HFF-Myc (cell line): ENCODE measurements around the gene F11R.
"Not testable (repeated sequence)": the region's sequence is repeated elsewhere in the genome, so short reads cannot be mapped to it uniquely, and the experiment has no call there.

ENCODE experiments used
- DNase-seq: peaks from one replicate; pipeline ENCODE4 v3.0.0-alpha.2; 2011; ENCODE audit warnings: low read depth; ENCODE audit errors: extremely low read depth
- H3K4me3 ChIP-seq: replicated peaks from 2 replicates; pipeline ENCODE4 v1.5.1; 2011; ENCODE audit warnings: low read depth, mild to moderate bottlenecking, control low read depth, low read length
- TF ChIP-seq, protein P1 (sequence below): IDR thresholded peaks from 2 replicates; pipeline ENCODE4 v1.5.1; 2012; ENCODE audit warnings: mild to moderate bottlenecking, low read depth, low read length, control low read depth; ENCODE audit errors: missing control alignments

F11R gene

DNA sequence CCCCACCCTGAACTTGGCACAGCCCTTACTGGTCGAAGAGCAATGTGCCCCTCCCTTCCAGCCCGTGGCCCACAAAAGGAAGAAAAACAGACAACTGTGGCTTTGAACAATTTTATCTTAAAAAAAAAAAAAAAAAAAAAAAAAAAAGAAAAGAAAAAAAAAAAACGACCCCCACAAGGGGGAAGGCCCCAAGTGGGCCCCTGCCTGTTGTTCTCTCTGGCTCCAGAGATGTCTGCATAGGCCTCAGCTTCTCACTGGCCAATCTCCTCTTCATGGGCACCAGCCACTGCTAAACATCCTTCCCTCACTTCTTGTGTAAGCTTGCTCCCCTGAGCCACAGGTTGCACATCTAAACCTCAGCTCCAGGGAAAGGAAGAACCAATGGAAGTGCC lies 18.2 kb upstream of the F11R start:
- TF ChIP-seq, protein P1, sequence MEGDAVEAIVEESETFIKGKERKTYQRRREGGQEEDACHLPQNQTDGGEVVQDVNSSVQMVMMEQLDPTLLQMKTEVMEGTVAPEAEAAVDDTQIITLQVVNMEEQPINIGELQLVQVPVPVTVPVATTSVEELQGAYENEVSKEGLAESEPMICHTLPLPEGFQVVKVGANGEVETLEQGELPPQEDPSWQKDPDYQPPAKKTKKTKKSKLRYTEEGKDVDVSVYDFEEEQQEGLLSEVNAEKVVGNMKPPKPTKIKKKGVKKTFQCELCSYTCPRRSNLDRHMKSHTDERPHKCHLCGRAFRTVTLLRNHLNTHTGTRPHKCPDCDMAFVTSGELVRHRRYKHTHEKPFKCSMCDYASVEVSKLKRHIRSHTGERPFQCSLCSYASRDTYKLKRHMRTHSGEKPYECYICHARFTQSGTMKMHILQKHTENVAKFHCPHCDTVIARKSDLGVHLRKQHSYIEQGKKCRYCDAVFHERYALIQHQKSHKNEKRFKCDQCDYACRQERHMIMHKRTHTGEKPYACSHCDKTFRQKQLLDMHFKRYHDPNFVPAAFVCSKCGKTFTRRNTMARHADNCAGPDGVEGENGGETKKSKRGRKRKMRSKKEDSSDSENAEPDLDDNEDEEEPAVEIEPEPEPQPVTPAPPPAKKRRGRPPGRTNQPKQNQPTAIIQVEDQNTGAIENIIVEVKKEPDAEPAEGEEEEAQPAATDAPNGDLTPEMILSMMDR, result no peak
- H3K4me3 ChIP-seq, result no peak overlapping the region
- DNase-seq, result no peak

GRCh38 chr1:161038523-161039153 lies 17.7 kb upstream of the F11R start, which contains the start of gene TSTD1:
Gene TSTD1 (minus strand): TSS chr1:161038964. CDS start chr1:161038889, 75 bp downstream.
- TF ChIP-seq, protein P1, result no peak
- no peak for DNase-seq
- H3K4me3 ChIP-seq, result no peak within 1 kb of the TSS

DNA sequence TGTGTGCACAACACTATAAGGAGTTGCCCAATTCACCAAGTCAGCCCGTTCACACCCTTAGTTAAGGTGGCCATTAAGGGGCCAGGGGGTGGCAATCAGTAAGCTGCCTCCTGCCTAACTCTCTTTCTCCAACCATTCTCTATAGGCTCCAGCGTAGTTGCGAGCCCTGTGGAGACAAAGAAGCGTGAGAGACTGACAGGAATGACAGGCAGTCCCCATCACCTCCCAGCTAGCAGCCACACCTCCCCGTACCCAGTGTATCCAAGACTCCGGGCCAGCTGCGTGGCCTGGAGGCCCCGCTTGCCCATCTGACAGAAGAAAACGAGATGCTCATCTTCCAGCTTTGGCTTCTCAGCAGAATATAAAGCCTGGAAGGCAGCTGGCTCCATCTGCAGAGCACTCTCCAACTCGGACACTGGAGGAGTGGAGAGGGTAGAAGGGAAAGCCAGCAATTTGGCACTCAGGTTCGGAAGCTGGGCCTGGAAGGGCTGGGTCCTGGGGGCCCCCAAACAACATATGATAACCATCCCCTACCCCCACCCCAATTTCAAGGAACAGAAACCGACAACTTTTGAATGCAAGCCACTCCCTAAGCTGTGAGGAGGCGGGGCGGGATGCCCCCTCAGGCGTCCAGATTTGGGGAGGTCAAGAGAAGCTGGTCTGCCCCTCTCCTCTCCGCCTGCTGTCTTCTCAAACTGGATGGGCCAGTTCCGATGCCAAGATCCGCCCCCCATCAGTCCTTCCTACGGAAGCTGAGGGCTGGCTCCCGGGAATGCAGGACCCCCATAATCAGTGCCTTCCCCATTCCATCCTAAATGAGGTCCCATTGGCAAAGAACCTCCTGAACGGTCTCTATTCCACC lies 16.9 kb upstream of the F11R start:
- DNase-seq, result no peak
- no peak overlapping the region for H3K4me3 ChIP-seq

DNA sequence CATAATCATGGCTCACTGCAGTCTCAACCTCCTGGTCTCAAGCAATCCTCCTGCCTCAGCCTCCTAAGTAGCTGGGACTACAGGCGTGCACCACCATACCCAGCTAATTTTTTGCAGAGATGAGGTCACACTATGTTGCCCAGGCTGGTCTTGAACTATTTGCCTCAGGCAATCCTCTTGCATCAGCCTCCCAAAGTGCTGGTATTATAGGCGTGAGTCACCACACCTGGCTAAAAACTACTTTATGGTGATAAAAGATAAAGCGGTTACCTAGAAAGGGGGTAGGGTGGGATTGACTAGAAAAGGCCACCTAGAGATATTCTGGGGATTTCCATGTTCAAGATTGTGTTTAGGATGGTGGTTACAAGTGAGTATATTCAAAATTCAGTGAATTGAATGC lies 12.8 kb upstream of the F11R start:
- TF ChIP-seq, protein P1, result no peak
- H3K4me3 ChIP-seq, result no peak overlapping the region
- no peak for DNase-seq

More for the DNA sequence above, 16.9 kb upstream of the F11R start:
- TF ChIP-seq, protein P1, result no peak

- H3K4me3 ChIP-seq, result no peak overlapping the region
- TF ChIP-seq, protein P1, result no peak
- no peak for DNase-seq
Observed at GRCh38 chr1:161032409-161032808, 11.5 kb upstream of the F11R start.

GRCh38 chr1:161031874-161032273 lies 10.9 kb upstream of the F11R start:
- DNase-seq, result no peak

GRCh38 chr1:161029466-161029865 lies 8.5 kb upstream of the F11R start:
- not testable (repeated sequence) for H3K4me3 ChIP-seq, DNase-seq

More at GRCh38 chr1:161031874-161032273, 10.9 kb upstream of the F11R start:
- no peak overlapping the region for H3K4me3 ChIP-seq
- TF ChIP-seq, protein P1, result no peak

DNA sequence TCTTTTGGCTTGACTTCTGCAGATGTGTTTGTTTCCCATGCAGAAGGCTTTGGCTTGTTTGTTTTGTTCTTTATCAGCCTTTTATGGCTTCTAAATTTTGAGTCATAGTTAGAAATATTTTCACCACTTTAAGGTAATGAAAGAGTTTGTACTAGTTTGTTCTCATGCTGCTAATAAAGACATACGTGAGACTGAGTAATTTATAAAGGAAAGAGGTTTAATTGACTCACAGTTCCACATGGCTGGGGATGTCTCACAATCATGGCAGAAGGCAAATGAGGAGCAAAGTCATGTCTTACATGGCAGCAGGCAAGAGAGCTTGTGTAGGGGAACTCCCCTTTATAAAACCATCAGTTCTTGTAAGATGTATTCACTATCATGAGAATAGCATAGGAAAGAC lies 6.0 kb upstream of the F11R start:
- H3K4me3 ChIP-seq, DNase-seq: not testable (repeated sequence)

- not testable (repeated sequence) for DNase-seq, H3K4me3 ChIP-seq
Observed at GRCh38 chr1:161022432-161022831, 1.5 kb upstream of the F11R start.
